SHP77 (cell line): Measurements from ENCODE around the gene SCAF1.

ENCODE experiments used
- DNase-seq, 2 experiments: peaks; one replicate each; lab custom pipeline; 2025; lab: John Stamatoyannopoulos, UW

The SCAF1 gene

DNA sequence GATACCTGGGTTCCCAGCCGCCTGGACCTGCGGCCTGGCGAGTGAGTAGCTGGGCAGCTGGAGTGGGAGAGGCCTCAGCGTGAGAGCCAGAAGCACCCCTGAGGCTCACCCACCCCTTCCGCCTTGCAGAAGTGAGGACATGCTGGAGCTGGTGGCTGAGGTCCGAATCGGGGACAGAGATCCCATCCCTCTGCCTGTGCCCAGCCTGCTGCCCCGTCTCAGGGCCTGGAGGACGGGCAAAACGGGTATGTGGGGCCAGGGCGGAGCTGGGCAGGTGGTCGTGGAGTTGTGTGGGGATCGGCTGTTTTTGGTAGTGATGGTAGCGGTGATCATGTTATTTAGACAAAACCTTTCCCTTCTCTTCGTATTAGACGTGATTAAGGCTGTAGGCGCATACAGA lies 4.6 kb downstream of the SCAF1 start:
- no peak for DNase-seq

DNA sequence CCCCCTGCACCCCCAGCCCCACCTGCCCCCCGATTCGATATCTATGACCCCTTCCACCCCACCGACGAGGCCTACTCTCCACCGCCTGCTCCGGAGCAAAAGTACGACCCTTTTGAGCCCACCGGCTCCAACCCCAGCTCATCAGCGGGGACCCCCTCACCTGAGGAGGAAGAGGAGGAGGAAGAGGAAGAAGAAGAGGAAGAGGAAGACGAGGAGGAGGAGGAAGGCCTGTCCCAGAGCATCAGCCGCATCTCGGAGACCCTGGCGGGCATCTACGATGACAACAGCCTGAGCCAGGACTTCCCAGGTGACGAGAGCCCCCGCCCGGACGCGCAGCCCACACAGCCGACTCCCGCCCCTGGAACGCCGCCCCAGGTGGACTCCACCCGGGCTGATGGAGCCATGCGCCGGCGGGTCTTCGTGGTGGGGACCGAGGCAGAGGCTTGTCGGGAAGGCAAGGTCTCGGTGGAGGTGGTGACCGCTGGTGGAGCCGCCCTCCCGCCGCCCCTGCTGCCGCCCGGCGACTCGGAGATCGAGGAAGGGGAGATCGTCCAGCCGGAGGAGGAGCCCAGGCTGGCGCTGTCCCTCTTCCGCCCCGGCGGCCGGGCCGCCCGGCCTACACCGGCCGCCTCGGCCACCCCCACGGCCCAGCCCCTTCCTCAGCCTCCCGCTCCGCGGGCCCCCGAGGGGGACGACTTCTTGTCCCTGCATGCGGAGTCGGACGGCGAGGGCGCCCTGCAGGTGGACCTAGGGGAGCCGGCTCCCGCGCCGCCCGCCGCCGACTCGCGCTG lies 9.2 kb downstream of the SCAF1 start:
- no peak for DNase-seq

DNA sequence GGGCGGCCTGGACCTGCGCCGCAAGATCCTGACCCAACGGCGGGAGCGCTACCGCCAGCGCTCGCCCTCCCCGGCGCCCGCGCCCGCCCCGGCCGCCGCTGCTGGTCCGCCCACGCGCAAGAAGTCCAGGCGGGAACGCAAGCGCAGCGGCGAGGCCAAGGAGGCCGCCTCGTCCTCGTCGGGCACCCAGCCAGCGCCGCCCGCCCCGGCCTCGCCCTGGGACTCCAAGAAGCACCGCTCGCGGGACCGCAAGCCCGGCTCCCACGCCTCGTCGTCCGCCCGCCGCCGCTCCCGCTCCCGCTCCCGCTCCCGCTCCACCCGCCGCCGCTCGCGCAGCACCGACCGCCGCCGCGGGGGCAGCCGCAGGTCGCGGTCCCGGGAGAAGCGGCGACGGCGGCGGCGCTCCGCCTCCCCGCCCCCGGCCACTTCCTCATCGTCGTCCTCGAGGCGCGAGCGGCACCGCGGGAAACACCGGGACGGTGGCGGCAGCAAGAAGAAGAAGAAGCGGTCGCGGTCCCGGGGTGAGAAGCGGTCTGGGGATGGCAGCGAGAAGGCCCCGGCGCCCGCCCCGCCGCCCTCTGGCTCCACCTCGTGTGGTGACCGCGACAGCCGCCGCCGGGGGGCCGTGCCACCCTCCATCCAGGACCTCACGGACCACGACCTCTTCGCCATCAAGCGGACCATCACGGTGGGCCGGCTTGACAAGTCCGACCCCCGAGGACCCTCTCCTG lies 10.0 kb downstream of the SCAF1 start:
- DNase-seq: no peak

DNA sequence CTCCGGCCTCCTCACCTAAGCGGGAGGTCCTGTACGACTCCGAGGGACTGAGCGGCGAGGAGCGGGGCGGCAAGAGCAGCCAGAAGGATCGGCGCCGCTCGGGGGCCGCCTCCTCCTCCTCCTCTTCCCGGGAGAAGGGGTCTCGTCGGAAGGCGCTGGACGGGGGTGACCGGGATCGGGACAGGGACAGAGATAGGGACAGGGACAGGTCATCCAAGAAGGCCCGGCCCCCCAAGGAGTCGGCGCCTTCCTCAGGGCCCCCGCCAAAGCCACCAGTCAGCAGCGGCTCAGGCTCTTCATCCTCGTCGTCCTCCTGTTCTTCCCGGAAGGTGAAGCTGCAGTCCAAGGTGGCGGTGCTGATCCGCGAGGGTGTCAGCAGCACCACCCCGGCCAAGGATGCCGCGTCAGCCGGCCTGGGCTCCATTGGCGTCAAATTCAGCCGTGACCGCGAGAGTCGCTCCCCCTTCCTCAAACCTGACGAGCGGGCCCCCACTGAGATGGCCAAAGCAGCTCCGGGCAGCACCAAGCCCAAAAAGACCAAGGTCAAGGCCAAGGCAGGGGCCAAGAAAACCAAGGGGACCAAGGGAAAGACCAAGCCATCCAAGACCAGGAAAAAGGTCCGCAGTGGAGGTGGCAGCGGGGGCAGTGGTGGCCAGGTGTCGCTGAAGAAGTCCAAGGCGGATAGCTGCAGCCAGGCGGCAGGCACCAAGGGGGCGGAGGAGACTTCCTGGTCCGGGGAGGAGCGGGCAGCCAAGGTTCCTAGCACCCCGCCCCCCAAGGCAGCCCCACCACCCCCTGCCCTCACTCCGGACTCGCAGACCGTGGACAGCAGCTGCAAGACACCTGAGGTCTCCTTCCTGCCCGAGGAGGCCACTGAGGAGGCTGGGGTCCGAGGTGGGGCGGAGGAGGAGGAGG lies 10.8 kb downstream of the SCAF1 start:
- no peak for DNase-seq

DNA sequence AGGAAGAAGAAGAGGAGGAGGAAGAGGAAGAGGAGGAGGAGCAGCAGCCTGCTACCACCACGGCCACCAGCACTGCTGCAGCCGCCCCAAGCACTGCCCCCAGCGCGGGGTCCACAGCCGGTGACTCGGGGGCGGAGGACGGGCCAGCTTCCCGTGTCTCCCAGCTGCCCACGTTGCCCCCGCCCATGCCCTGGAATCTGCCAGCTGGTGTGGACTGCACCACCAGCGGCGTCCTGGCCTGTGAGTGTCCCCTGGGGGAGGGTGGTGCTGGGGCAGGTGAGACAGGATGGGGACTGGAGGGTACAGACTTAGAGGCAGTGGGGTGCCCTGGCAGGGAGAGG lies 11.4 kb downstream of the SCAF1 start:
- DNase-seq: no peak

DNA sequence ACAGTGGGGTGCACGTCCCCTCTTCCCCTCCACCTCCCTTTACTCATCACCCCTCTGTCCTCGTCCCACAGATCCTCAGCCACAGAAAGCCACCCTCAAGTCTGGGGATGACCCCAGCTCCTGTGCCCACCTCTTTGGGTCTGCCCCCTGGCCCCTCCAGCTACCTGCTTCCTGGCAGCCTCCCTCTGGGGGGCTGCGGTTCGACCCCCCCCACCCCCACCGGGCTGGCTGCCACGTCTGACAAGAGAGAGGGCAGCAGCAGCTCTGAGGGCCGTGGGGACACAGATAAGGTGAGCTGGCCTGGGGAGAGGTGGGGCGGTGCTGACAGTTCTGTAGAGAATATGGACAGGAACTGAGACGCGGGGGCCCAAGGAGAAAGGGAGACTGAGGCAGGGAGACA lies 12.6 kb downstream of the SCAF1 start:
- no peak for DNase-seq

DNA sequence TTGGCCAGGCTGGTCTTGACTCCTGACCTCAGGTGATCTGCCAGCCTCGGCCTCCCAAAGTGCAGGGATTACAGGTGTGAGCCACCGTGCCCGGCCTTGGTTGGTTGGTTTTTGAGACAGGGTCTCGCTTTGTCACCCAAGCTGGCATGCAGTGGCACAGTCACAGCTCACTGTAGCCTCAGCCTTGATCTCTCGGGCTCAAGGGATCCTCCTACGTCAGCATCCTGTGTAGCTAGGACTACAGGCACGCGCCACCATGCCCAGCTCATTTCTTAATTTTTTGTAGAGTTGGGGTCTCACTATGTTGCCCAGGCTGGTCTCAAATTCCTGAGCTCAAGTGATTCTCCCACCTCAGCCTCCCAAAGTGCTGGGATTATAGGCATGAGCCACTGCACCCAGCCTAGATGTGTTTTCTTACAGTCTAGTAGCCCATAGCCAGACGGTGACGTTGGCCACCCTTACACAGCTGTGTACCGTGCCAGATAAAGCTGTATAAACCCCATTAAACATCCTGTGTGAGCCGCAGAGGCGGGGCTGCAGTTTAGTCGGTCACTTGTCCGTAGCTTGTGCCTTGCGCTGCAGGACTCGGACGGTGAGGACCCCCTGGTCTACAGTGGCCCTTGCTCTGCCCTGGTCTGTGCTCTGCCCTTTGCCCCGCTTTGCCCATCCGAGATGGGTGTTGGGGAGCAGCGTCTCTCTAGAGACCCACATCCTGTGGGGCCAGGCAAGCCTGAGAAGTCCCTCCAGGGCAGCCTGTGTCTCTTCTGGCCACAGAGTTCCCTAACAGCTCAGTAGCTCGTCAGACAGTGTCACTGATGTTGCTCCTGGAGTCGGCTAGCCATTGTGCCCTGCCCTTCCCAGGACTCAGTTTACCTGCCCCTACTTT lies 13.8 kb downstream of the SCAF1 start:
- DNase-seq: no peak

DNA sequence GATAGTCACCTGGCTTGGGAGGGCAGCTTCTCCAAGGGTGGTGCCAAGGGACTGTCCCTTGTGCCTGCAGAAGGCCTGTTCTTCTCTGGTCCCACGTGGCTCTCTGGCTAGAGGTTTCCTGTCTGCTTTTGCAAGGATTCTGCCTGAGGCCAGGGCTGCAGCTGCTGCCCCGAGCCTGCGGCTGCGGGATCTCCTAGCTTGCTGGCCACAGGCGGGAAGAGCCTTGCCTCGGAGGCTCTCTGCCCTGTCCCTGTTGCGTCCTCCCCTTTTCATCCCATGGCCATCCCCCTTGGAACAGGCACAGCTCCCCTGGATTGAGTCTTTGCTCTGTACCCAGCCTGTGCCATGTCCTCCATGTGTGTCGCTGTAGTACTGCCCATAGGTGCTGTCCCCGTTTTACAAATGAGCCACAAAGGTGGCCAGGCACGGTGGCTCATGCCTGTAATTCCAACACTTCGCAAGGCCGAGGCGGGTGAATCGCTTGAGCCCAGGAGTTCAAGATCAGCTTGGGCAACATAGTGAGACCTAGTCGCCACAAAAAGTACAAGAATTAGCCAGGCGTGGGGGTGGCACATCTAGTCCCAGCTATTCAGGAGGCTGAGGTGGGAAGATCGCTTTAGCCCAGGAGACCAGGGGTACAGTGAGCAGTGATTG lies 14.6 kb downstream of the SCAF1 start:
- no peak for DNase-seq

DNA sequence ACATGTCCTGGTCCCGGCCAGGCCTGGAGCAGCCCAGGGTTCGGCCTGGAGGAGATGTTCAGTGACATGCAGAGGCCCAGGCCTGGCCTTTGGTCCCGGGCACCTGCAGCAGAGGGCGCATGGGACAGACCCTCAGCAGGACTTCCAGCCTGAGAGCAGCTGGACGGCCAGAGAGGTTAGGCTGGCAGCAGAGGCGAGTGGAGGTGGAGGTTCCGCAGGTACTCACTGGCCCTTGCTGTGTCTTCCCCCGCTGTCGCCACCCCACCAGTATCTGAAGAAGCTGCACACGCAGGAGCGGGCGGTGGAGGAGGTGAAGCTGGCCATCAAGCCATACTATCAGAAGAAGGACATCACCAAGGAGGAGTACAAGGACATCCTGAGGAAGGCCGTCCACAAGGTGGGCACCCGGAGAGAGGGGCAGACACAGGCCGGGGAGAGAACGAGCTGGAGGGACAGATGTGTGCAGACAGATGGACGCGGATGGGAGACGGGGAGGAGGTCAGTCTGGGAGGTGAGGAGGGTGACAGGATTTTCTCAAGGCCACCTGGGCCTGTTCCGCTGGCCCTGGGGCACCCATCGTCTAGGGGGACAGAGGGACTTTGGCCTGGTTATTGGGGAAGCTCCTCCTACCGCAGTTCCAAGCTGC lies 15.6 kb downstream of the SCAF1 start:
- DNase-seq: no peak

DNA sequence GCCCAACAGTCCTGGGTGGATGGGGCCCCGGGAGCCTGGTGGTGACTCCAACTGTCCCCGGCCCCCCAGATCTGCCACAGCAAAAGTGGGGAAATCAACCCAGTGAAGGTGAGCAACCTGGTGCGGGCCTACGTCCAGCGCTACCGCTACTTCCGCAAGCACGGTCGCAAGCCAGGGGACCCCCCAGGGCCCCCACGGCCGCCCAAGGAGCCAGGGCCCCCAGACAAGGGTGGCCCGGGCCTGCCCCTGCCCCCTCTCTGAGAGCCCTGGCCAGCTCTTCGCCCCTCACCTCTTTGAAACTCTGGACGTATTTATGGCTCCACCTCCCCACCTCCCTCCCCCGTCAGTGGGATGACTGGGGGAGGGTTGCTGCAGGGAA lies 16.1 kb downstream of the SCAF1 start:
- no peak for DNase-seq

DNA sequence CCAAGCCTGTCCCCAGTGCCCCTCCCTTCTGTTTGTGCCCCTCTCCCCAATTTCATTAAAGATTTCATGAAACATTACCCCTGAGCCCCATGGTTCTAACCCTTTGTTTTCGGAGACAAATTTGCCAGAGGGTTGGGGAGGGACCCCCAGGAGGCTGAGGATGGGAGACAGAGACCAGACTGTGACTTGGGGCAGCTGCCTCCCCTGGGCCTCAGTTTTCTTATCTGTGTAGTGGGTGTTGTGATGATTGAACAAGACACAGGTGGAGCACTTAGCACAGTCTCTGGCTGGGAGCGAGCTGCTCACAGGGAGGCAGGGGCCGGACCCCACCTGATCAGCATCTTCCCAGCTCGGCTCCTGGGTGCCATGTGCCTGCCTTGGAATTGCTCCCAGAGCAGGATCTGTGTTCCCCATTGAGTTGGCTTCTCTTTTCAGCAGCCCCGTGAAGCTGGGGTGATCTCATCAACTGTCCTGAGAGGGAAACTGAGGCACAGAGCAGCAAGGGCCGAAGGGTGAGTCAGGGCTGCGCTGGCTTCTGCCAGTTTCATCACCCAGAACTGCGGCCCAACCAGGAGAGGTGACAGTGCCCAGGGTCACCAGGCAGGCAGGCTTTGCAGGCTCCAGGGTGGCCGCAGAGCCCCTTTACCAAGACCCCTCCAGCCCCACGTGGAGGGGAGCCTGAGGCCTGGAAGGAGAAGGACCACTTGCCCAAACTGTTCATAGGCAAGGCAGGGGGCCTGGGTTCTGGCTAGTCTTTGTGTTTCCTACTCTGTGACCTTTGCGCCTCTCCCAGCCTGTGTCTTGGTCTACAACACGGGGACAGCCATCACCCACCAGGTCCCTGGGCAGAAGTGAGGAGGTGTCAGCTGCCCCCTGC lies 16.8 kb downstream of the SCAF1 start:
- DNase-seq: no peak

DNA sequence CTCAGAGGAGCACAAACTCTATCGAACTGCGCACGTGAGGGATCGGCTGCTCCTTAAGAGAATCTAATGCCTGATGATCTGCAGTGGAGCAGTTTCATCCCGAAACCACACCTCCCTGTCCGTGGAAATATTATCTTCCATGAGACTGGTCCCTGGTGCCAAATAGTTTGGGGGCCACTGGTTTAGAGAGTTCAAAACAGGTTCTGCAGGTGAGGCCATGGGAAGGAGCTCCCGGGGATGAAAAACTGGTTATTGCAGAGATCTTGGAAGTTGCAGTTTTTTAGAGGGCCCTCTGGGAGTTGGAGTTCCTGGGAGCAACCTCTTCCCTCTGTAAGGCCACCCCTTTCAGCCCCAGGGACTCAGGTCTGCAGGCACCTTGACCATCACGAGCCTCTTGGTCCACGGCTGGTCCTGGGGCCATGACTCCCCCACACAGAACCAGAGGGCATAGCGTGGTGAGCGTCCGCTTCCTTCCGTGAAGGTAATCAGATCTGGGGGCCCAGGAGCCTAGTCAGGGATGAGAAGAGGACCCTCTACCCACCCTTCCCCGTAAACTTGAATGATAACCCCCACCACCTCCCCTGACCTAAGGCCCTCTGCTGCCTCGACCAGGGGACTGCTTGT lies 18.4 kb downstream of the SCAF1 start:
- no peak for DNase-seq

DNA sequence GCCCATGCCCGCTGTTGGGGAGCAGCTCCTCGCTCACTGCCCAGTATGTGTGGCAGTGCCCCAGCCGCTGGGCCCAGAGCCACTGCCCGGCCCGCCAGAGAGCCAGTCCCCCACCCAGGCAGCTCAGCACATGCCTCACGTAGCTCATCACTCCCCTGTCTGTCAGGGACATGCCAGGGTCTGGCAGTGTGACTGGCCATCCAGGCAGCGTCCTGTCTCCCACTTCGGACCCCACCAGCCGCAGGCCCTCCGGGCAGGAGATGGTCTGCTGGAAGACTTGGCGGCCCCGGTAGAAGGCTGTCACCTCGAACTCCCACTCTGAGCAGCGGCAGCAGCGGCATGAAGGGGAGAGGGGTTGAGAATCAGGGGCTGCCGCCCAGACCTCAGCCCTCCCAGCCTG lies 20.0 kb downstream of the SCAF1 start:
- no peak for DNase-seq

DNA sequence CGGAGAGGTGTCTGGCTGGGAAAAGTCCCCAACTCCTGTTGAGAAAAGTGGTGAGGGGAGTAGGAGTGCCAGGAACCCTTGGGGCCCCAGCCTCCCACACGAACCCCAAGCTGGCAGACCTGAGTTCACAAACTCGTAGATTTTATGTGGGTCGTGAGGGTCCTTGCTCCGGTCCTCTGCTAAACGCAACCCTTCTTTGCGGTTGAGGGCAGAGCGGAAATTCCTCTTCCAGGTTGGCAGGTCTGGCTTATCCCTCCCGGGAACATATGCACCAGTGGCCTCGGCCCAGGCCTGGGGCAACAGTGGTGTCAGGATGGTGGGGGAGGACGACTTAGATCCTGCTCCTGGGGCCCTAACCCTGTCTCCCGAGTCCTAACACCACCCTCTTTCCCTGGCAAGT lies 21.2 kb downstream of the SCAF1 start:
- DNase-seq: no peak

DNA sequence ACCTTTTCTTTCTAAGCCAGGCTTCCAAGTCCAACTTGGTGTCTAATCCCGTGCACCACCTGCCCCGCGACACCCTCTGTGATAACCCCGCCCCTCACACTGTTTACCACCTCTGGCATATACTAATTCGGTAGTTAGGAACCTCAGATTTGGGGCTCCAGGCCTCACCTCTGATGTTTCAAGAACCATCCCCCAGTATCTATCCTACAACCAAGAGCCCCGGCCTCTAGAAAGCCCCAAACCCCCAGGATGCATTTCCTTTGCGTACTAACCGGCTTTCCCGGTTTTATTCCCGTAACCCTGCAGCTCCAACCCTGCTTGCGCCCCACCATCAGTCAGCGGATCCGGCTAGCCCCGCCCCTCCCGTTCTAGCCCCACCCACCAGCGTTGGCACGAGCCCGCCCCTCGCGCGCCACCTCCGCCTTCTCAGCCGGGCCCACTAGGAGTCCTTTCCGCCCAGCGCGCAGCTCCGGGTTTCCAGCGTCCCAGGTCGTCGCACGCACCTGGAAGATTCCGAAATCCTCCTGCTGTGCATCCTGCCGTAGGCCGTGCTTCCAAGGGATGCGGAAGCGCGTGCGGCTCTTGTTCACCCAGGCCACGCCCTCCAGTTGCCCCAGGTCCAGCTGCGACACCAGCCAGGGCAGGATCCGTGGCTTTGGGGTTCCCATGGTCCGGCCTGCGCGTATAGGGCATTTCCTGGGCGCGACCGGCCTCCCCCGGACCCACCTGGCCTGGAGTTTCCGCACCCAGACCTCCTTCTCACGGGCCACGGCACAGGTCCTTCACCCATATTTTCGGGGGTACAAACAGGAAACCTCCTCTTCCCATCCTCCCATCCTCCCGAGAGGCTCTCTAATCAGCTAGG lies 22.4 kb downstream of the SCAF1 start:
- DNase-seq: peak; percentile 56 to 75

DNA sequence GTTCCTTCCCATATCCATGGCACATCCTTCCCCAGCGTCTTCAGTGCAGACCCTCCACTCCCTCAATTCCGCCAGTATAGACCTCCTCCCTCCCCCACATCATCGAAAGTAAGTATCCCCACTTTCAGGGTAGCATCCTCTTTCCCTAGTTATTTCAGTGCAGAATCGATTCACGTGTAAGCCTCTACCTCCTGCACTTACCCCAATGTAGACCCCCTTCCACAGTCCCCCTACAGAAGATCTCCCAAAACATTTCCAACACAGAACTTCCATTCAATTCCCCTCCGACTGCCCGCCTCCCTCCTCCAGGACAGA lies 23.0 kb downstream of the SCAF1 start:
- no peak for DNase-seq

DNA sequence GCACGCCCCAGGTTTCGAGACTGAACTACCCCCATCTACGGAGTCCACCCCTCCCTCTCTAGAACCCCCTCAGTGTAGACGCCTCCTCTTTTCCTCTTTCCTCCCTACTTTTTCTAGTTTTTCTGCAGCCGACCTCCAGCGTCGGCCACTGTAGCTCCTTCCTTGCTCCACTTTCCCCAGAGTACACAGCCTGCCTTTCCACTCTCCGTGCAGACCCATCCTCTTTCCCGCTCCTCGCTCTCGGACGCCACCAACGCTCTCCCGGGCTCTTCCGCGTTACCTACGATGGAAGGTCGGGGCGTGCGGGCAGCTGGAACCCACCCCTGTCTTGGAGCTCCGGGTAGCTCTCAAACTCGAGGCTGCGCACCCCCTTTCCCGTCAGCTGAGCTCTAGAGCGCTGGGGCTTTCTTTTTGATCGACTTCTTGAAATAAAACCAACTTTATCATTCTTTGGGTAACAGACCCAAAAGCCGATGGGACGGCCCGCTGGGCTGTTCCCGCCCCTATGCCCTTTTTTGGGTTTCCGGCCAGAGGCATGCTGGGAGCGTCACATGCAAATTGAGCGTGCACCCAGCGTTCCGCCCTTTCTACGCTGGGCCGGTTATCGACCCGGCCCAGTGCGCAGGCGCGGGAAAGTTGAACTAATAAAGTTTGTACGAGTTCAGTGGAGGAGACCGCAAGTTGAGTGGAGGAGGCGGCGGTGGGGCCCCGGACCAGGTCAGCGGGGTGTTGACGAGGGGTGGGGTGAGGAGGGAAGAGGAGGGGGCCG lies 23.5 kb downstream of the SCAF1 start, which contains the start of the genes BCL2L12 and IRF3:
TSS of gene BCL2L12 (plus strand) at position 583 of the 769 bp plus-strand sequence. CDS start 760 bp downstream, outside the sequence.
TSS of gene IRF3 (minus strand) at position 507 of the 769 bp plus-strand sequence. CDS start 1,019 bp downstream, outside the sequence.
- DNase-seq: peak; percentile 74 to 87
